Activated T-helper 17 cell treated with anti-CD3 and anti-CD28 coated beads, Interleukin-2, amount 50 U/mL, for 72 hours (primary cell): ENCODE results near the gene ZNF581. TPM values are rescaled to one million over a fixed set of nuclear protein-coding genes. Genes with fewer than 3 reads are reported as not detected.
A peak's percentile ranks its signal among the peaks of the same experiment; 100 is the strongest.

ENCODE experiments used
- ATAC-seq: fragments of 150-1000 bp; cut with Tn5 transposase; replicated peaks from 2 replicates; pipeline ENCODE4 v1.10.0; 2021; ENCODE audit warnings: mild to moderate bottlenecking, moderate library complexity
- H3K27ac Mint-ChIP-seq: one replicate; pipeline ENCODE4 v1.8.0; 2022; ENCODE audit warnings: mixed read lengths
- H3K27me3 Mint-ChIP-seq: one replicate; pipeline ENCODE4 v1.8.0; 2022; ENCODE audit warnings: mixed read lengths
- H3K36me3 Mint-ChIP-seq: one replicate; pipeline ENCODE4 v1.8.0; 2022; ENCODE audit warnings: low read depth, mild to moderate bottlenecking, mixed read lengths
- H3K4me1 Mint-ChIP-seq: one replicate; pipeline ENCODE4 v1.8.0; 2022; ENCODE audit warnings: mixed read lengths
- H3K4me3 Mint-ChIP-seq: one replicate; pipeline ENCODE4 v1.8.0; 2022; ENCODE audit warnings: mild to moderate bottlenecking, mixed read lengths
- H3K9me3 Mint-ChIP-seq: one replicate; pipeline ENCODE4 v1.8.0; 2022; ENCODE audit warnings: mixed read lengths
- total RNA-seq, 2 donors: library from RNA; stranded (reverse); gene quantifications; one replicate each; pipeline ENCODE4 v1.2.3, GENCODE V29; 2022

The ZNF581 gene
- total RNA-seq, 2 donors from 2014 or later, result 26.4 to 35.6 TPM

DNA sequence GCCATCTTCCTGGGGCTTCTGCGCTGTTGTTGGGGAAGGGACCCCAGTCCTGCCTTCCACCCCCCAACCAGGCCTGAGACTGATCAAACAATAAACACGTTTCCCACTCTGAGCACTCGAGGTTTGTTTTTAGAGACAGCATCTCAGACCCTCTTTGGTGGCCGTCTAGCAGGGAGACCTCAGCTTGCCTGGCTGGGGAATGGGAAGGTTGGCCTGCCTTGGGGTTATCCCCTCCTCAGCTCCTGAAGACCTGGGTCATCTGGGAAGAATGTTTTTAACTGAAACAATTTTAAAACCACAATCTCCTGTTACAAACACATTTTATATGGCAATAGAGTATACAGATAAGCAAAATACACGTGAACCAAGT, 2.0 kb downstream of the ZNF581 start:
- H3K36me3 Mint-ChIP-seq, result peaks cover 72% of the 10 kb centered on the region
- peaks cover 24% of the 10 kb centered on the region for H3K4me1 Mint-ChIP-seq
- ATAC-seq, result no peak
- H3K9me3 Mint-ChIP-seq, result no peaks in the 10 kb centered on the region
- H3K4me3 Mint-ChIP-seq, result peak overlapping the region; percentile 96
- peak overlapping the region; percentile 54 for H3K27ac Mint-ChIP-seq
- no peaks in the 10 kb centered on the region for H3K27me3 Mint-ChIP-seq

DNA sequence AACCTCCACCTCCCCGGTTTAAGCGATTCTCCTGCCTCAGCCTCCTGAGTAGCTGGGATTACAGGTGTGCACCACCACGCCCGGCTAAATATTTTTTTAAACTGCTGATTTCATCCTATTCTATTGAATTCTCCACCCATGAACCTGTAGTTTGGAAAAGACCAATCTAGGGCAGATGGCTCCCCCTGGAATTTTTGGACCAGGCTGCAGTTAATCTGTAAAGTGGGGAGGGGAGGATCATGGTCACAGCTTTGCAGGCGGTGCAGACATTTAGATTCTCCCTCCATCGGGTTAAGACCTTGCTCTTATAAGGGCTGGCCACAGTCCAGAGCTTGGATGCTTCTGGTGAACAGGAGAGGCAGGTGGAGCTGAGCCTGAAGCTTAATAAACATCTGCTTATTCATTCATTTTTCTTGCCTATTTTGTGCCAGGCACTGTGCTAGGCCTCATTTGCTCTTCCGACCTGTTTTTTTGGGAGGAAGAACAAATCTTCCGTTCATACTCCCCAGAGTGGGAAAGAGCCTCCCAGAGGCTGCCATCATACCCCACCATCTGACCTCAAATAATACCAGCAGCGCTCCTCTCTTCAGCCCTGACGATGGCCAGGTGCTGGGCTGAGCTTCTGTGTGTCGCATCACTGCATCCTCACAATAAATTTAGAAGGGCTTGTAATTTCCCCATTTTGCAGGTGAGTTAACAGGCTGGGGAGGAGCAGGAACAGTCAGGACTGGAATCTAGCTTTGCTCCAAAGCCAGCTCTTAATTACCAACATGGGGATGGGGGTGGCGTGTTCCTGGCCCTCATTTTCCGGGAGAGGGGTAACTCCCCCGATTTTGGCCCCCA, 3.7 kb downstream of the ZNF581 start:
- H3K36me3 Mint-ChIP-seq, result peaks cover 62% of the 10 kb centered on the region
- H3K27ac Mint-ChIP-seq, result peak overlapping the region; percentile 12
- no peaks in the 10 kb centered on the region for H3K27me3 Mint-ChIP-seq
- no peak for ATAC-seq
- H3K4me1 Mint-ChIP-seq, result peaks cover 19% of the 10 kb centered on the region
- no peaks in the 10 kb centered on the region for H3K9me3 Mint-ChIP-seq
- H3K4me3 Mint-ChIP-seq, result peak overlapping the region; percentile 58

DNA sequence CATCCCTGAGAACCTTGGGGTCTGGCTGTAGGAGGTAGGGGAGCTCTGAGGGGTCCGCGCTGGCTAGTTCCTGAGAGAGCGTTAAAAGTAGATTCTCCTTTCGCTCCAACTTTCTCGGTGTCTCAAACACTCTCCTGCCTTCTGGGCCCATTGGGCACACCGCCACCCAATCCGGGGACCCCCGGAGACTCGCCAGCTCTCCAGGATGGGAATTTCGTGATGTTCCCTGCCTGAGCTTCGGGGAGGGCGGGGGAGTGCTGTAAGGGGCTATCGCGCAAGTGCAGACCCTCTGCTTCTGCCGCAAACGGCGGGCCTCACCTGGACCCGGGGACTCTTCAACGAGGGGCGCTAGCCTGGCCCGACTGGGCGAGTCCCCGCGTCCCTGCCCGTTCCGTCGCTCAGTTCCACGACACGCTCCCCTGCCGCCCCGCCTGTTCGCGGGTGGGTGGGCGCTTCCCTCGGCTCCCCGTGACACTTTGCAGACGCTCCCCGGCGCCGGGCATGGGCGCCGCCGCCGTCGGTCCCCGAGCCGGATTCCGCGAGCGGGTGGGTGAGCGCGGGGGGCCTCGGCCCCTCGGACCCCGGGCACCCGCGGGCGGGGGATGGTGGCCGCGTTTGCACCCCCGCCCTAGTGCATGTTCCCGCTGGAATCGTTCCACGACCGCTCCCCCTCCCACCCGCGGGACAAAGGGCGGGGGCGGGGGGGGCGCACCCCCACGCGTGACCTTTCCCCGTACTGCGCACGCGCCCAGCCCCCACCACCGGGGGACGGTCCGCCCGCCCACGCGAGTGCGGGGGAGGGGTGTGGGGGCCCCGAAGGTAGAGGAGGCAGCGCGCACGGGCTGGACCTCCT, 4.5 kb downstream of the ZNF581 start, which contains the start of gene CCDC106:
TSS of gene CCDC106 (plus strand) at position 481 of the 853 bp plus-strand sequence. CDS start 835 bp downstream, outside the sequence.
- Mint-ChIP-seq H3K4me1 (peaks cover 17% of the 10 kb centered on the region), H3K9me3 (no peaks in the 10 kb centered on the region), H3K27me3 (no peaks in the 10 kb centered on the region), H3K36me3 (peaks cover 59% of the 10 kb centered on the region), H3K27ac (peak within 1 kb of the TSS; percentile 46), H3K4me3 (peak within 1 kb of the TSS; percentile 65)
- no peak for ATAC-seq

DNA sequence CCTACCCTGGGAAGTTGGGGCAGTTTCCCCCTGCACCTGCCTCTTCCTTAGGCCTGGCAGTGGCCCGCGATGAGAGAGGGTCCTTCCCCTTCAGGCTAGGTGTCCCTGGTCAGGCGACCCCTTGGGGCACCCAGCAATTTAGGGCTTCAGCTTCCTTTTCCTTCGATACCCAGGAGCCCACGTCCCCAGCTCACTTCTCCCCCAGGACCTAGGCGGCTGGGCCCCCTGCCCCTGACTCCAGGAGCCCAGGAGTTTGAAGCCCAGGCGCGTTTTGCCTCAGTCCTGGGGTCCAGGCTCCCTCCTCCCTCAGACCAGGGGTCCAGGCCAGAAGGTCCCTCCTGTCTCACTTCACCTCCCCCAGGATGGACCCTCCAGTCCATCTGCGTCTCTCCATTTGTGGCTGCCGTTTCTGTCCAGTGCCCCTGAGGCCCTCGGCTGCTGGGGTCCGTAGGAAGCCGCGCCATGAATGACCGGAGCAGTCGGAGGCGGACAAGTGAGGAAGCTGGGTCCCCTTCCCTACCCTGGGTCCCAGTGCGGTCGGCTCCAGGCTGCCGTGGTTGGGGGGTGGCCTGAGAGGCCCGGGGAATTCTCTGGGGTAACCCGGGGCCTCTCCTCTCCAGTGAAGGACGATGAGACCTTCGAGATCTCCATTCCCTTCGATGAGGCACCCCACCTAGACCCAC, 5.3 kb downstream of the ZNF581 start:
- Mint-ChIP-seq H3K27ac (peak overlapping the region; percentile 46), H3K36me3 (peaks cover 55% of the 10 kb centered on the region), H3K27me3 (no peaks in the 10 kb centered on the region), H3K4me1 (peaks cover 12% of the 10 kb centered on the region), H3K9me3 (no peaks in the 10 kb centered on the region), H3K4me3 (peak overlapping the region; percentile 65)
- no peak for ATAC-seq

DNA sequence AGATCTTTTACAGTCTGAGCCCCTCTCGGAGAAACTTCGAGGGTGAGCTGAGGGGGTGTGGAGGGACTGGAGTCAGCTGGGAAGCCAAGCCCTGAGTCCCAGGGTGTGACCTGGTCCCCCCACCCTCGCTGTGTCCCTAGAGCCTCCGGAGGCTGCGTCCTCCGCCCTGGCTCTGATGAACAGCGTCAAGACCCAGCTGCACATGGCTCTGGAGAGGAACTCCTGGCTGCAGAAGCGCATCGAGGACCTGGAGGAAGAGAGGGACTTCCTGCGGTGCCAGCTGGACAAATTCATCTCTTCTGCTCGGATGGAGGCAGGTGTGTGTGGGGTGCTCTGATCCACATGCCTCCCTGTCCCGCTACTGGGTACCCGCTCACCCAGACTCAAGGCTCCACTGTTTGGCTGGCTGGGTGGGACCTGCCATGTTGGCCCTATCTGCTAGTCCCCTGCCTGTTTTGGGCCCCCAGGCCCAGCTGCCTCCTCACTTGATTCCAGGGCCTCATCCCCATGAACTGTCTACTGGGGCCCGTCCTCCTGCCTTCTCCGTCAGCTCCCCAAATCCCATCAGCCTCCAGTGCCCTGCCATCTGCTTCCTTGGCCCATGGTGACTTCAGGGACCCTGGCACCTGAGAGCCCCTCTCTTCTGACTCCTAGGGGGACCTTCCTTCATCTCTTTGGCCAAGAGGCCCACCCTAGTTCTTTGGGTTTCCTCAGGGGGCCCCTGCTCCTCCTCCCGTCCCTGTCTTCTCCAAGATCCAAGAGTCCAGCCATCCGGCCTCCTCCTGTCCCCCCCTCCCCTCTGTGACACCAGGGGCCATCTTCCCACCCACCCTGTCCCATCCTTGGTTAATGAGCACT, 6.0 kb downstream of the ZNF581 start:
- Mint-ChIP-seq H3K36me3 (peaks cover 55% of the 10 kb centered on the region), H3K9me3 (no peaks in the 10 kb centered on the region), H3K27me3 (no peaks in the 10 kb centered on the region), H3K4me1 (peaks cover 12% of the 10 kb centered on the region), H3K27ac (peak overlapping the region; percentile 46), H3K4me3 (peak overlapping the region; percentile 65)
- no peak for ATAC-seq

DNA sequence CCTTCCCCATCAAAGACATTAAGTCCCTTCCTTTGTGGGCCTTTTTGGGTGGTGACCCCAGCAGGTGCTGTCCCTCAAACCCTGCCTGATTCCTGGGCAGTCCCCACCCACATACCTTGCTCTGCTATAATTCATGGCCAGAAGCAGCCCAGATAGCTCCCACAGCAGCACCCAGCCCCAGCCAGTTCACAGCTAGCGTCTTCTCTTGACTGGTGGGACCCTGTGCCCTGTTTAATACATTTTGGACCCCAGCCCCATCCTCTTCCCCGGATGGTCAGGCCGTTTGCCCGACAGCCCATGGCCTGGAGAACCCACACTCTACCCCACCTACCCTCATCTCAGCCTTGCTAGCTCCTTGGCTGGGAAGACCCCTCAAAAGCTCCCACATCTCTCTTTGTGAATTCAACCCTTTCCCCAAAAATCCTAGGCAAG, 6.7 kb downstream of the ZNF581 start:
- peak overlapping the region; percentile 46 for H3K27ac Mint-ChIP-seq
- H3K9me3 Mint-ChIP-seq, result no peaks in the 10 kb centered on the region
- peak overlapping the region; percentile 49 for H3K4me3 Mint-ChIP-seq
- no peak for ATAC-seq
- H3K27me3 Mint-ChIP-seq, result no peaks in the 10 kb centered on the region
- H3K4me1 Mint-ChIP-seq, result peaks cover 12% of the 10 kb centered on the region
- H3K36me3 Mint-ChIP-seq, result peaks cover 51% of the 10 kb centered on the region

DNA sequence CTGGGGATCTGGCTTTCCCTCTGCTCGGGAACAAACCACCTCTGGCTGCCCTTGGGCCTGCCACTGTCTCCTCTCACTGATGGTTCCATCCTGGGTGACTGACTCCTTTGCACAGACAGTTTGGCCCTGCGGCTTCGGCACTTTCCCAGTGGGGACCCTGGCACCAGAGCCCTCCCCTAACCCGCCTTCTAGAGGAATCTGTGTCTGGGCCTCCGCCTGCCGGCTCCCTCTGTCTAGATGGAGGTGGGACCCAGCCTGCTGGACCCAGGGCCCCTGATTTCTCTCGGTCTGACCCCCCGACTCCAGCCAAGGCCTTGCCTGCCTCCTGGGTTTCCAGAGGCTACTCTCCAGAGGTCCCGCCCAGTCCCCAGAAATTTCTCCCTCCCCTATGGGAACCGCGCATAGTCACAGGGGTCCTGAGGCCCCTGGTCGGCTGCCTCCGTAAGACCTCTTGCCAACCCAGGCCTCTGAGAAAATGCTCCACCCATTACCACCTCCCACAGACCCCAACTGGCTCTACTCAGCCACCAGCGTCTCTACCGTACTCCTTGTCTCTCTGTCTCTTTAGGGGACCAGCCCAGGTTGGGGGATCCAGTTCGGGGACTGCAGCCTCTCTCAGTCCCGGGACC, 7.3 kb downstream of the ZNF581 start:
- no peaks in the 10 kb centered on the region for H3K9me3 Mint-ChIP-seq
- H3K36me3 Mint-ChIP-seq, result peaks cover 51% of the 10 kb centered on the region
- H3K4me1 Mint-ChIP-seq, result peaks cover 12% of the 10 kb centered on the region
- ATAC-seq, result no peak
- peak overlapping the region; percentile 46 for H3K27ac Mint-ChIP-seq
- H3K4me3 Mint-ChIP-seq, result peak overlapping the region; percentile 49
- no peaks in the 10 kb centered on the region for H3K27me3 Mint-ChIP-seq

DNA sequence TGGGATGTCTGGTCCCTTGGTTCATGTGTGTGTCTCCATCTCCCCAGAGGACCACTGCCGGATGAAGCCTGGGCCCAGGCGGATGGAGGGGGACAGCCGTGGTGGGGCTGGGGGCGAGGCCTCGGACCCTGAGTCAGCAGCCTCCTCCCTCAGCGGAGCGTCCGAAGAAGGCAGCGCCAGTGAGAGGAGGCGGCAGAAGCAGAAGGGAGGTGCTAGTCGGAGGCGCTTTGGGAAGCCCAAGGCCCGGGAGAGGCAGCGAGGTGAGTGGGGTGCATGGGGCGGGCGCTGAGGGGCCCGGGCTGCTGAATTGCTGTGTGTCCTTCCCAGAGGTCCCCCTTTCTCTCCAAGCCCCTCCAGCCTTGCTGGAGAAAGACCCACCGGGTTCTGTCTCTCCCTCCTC, 7.8 kb downstream of the ZNF581 start:
- Mint-ChIP-seq H3K4me3 (peak overlapping the region; percentile 49), H3K4me1 (peaks cover 12% of the 10 kb centered on the region), H3K36me3 (peaks cover 51% of the 10 kb centered on the region), H3K27me3 (no peaks in the 10 kb centered on the region), H3K9me3 (no peaks in the 10 kb centered on the region), H3K27ac (peak overlapping the region; percentile 46)
- no peak for ATAC-seq

DNA sequence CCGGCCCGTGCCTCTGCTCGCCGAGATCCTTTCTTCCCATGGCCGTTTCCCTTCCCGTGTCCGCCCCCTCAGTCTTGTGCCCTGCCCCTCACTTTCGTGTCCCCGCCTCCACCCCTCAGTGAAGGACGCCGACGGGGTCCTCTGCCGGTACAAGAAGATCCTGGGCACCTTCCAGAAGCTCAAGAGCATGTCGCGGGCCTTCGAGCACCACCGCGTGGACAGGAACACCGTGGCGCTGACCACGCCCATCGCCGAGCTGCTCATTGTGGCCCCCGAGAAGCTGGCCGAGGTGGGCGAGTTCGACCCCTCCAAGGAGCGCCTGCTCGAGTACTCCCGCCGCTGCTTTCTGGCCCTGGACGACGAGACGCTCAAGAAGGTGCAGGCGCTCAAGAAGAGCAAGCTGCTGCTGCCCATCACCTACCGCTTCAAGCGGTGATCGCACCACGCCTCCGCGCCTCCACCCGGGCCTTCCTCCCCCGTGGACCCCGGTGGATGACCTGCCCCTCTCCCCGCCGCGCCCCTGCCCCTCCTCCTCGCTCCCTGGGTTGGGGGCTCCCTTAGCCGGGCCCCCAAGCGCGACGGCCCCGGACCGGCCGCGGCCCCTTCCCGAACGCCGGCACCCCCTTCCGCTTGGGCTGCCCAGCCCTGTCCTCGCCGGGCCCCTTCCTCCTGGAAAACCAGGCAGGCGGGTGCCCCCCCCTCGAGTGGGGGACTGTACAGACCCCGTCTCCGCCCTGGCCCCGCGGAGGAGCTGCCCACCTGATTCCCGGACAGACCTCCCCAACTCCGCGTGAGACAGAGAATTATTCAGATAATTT, 9.1 kb downstream of the ZNF581 start:
- no peaks in the 10 kb centered on the region for H3K27me3 Mint-ChIP-seq
- H3K4me3 Mint-ChIP-seq, result no peak overlapping the region
- H3K36me3 Mint-ChIP-seq, result peaks cover 51% of the 10 kb centered on the region
- H3K4me1 Mint-ChIP-seq, result peaks cover 16% of the 10 kb centered on the region
- no peak for ATAC-seq
- no peak overlapping the region for H3K27ac Mint-ChIP-seq
- H3K9me3 Mint-ChIP-seq, result no peaks in the 10 kb centered on the region

DNA sequence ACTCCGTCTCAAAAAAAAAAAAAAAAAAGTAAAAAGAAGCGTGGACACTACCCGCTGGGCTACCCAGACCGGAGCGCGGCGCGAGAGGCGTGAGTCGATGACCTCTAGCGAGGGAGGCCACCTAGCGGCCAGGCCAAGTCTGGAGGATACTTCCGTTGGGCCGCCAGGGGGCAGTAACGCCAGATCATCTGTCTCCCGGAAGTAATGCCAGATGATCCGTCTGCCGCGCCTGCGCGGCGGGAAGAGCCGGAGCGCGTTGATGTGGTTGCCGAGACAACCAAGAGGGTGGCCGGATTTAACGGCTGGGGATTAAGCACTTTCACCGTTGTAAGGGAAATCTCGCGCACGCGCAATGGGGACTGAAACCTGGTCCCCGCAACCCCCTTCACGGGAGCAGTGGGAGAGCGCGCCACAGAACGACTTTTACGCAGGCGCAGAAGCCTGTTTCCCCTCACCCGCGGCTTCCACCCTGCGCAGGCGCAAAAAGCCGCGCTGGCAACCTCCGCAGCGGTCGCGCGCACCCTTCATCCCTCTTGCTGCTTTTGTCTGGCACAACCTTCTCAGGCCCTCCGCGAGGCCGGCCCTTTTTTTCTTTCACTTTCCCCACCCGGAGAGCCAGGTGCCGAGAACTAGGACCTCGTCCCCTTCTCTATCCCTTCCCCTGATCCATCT, 10.3 kb downstream of the ZNF581 start:
- peak; percentile 54 for ATAC-seq
- peaks cover 56% of the 10 kb centered on the region for H3K36me3 Mint-ChIP-seq
- peaks cover 21% of the 10 kb centered on the region for H3K4me1 Mint-ChIP-seq
- H3K9me3 Mint-ChIP-seq, result no peaks in the 10 kb centered on the region
- no peaks in the 10 kb centered on the region for H3K27me3 Mint-ChIP-seq
- peak overlapping the region; percentile 93 for H3K4me3 Mint-ChIP-seq
- H3K27ac Mint-ChIP-seq, result peak overlapping the region; percentile 99

DNA sequence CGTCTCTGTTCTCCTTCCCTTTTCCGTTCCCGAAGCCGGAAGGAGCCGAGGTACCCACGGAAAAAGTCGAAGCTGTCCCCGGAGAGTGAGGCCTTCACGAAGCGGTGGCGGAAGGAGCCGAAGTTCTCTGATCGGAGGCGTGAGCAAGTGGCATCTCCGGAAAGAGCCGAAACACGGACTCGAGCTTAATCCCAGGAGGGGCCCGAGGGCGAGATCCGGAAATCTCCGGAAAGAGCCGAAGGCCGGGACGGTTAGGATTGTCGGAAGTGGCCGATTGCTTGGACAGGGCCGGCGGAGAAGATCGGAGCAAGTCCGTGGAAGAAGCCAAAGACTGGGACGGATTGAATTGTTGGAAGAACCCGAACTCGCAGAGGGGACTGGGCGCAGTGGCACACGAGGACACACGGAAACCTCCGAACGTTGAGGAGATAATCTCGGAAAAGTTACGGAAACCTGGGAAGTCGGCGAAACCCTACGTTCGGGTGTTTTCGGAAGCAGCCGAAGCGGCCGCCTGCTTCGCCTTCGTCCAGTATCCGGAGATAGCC, 10.9 kb downstream of the ZNF581 start:
- peaks cover 23% of the 10 kb centered on the region for H3K4me1 Mint-ChIP-seq

More for the DNA sequence above, 10.9 kb downstream of the ZNF581 start:
- H3K36me3 Mint-ChIP-seq, result peaks cover 62% of the 10 kb centered on the region
- no peaks in the 10 kb centered on the region for H3K27me3 Mint-ChIP-seq
- peak overlapping the region; percentile 93 for H3K4me3 Mint-ChIP-seq
- no peaks in the 10 kb centered on the region for H3K9me3 Mint-ChIP-seq
- H3K27ac Mint-ChIP-seq, result peak overlapping the region; percentile 99
- ATAC-seq, result peak; percentile 77
